22Rv1 (cell line): ENCODE measurements around the gene TLNRD1.
"Not testable (repeated sequence)": the region's sequence is repeated elsewhere in the genome, so short reads cannot be mapped to it uniquely, and the experiment has no call there.

Experiments
- CTCF ChIP-seq: fragments of 450-650 bp; IDR thresholded peaks from 2 replicates; pipeline ENCODE4 v1.5.1; 2017; ENCODE audit warnings: mild to moderate bottlenecking
- ZFX ChIP-seq: fragments of 450-650 bp; IDR thresholded peaks from 2 replicates; pipeline ENCODE4 v1.6.1; 2017; ENCODE audit warnings: antibody characterized with exemption, borderline replicate concordance

DNA sequence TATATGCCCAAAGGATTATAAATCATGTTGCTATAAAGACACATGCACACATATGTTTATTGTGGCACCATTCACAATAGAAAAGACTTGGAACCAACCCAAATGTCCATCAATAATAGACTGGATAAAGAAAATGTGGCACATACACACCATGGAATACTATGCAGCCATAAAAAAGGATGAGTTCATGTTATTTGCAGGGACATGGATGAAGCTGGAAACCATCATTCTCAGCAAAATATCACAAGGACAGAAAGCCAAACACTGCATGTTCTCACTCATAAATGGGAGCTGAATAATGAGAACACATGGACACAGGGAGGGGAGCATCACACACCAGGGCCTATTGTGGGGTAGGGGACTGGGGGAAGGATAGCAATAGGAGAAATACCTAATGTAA, 35.3 kb upstream of the TLNRD1 start:
- not testable (repeated sequence) for TF ChIP-seq CTCF, ZFX
